Fibroblast of lung (primary cell): ENCODE measurements around the gene PMEPA1. TPM values are rescaled to one million over a fixed set of nuclear protein-coding genes. Genes with fewer than 3 reads are reported as not detected.

Source experiments
- DNase-seq, 2 donors: peaks; one replicate each; pipeline versions ENCODE4 v3.0.0 to v3.0.0-alpha.2; 2010; ENCODE audit warnings: low read depth in 2 of 2
- H2AFZ ChIP-seq: 2 replicates; pipeline ENCODE4 v1.5.1; 2012; ENCODE audit warnings: low read length, control low read depth, inconsistent platforms
- H3K27ac ChIP-seq: 2 replicates; pipeline ENCODE4 v1.5.1; 2011; ENCODE audit warnings: low read length, control low read depth; ENCODE audit not compliant: insufficient read depth
- H3K27me3 ChIP-seq: 2 replicates; pipeline ENCODE4 v1.5.1; 2011; ENCODE audit warnings: mild to moderate bottlenecking, low read length; ENCODE audit not compliant: control insufficient read depth, insufficient read depth
- H3K36me3 ChIP-seq: 2 replicates; pipeline ENCODE4 v1.5.1; 2011; ENCODE audit warnings: low read length; ENCODE audit not compliant: control insufficient read depth, insufficient read depth
- H3K4me1 ChIP-seq: 2 replicates; pipeline ENCODE4 v1.5.1; 2011; ENCODE audit warnings: low read length; ENCODE audit not compliant: control insufficient read depth, insufficient read depth; ENCODE audit errors: extremely low read depth
- H3K4me2 ChIP-seq: 2 replicates; pipeline ENCODE4 v1.5.1; 2011; ENCODE audit warnings: low read length, control low read depth; ENCODE audit not compliant: insufficient read depth; ENCODE audit errors: extremely low read depth
- H3K4me3 ChIP-seq, 4 experiments: fragments of 200-600 bp in 1 of 4; sonication (generic) in 1 of 4; replicated peaks in 1 of 4; 2 replicates each; pipeline ENCODE4 v1.5.1; 2011 to 2016; ENCODE audit warnings: low read length in 4 of 4, low read depth in 3 of 4, mild to moderate bottlenecking in 3 of 4, control low read depth in 2 of 4, inconsistent platforms in 1 of 4, mixed read lengths in 1 of 4; ENCODE audit not compliant: insufficient read depth in 1 of 4; ENCODE audit errors: control extremely low read depth in 1 of 4
- H3K79me2 ChIP-seq: 2 replicates; pipeline ENCODE4 v1.5.1; 2012; ENCODE audit warnings: mild to moderate bottlenecking, low read length, inconsistent platforms; ENCODE audit not compliant: control insufficient read depth, insufficient read depth
- H3K9ac ChIP-seq: 2 replicates; pipeline ENCODE4 v1.5.1; 2011; ENCODE audit warnings: mild to moderate bottlenecking, low read length, control low read depth; ENCODE audit not compliant: insufficient read depth
- H3K9me3 ChIP-seq: 2 replicates; pipeline ENCODE4 v1.5.1; 2012; ENCODE audit warnings: low read depth, low read length; ENCODE audit not compliant: control insufficient read depth, insufficient read depth
- H4K20me1 ChIP-seq: 2 replicates; pipeline ENCODE4 v1.5.1; 2011; ENCODE audit warnings: low read length; ENCODE audit not compliant: control insufficient read depth, insufficient read depth; ENCODE audit errors: extremely low read depth
- CTCF ChIP-seq, 2 donors: IDR thresholded peaks in 1 of 2; conservative IDR thresholded peaks in 1 of 2; 1 replicate in 1 of 2; 2 replicates in 1 of 2; pipeline ENCODE4 v1.5.1; 2011 to 2012; ENCODE audit warnings: low read length in 2 of 2, control low read depth in 1 of 2, inconsistent platforms in 1 of 2, low read depth in 1 of 2, mild to moderate bottlenecking in 1 of 2
- EZH2 ChIP-seq: IDR thresholded peaks from 2 replicates; pipeline ENCODE4 v1.5.1; 2012; ENCODE audit warnings: low read length, control low read depth, mild to moderate bottlenecking; ENCODE audit errors: missing control alignments
- polyA plus RNA-seq, 2 donors: library from polyadenylated mRNA; depleted of rRNA in 1 of 2; stranded (reverse) in 1 of 2; unstranded in 1 of 2; fragments of >200 nt; gene quantifications; 2 replicates each; pipeline ENCODE4 v1.2.1, GENCODE V29; 2011 to 2012; ENCODE audit warnings: missing spikeins in 1 of 2
- total RNA-seq: library from RNA; depleted of rRNA; stranded (reverse); fragments of >200 nt; gene quantifications from 2 replicates; pipeline ENCODE4 v1.2.1, GENCODE V29; 2014

Gene PMEPA1
- total and polyA plus RNA-seq, 2 donors (not counting 1 experiment from before 2014, with no cell fraction given), result 0.19 to 0.33 TPM

DNA sequence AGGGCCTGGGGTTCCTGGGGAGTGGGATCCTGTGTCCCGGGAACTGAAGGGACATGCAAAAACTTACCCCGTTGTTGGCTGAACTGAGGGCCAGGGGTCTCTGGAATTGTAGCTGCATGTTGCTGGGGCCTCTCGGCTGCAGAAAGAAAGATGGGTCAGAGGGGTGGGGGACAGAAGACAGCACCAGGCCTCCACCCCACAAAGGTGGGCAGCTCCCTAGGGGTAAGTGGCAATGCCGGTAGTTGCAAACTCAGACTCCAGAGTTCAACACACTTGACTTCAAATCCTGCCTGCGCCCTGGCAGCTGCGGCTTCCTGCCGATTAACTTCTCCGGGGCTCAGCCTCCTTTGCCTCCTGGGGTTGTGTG is 94.4 kb downstream of the PMEPA1 start:
- TF ChIP-seq EZH2, result no peak
- no peak for TF ChIP-seq CTCF (conservative IDR thresholded peaks at IDR 0.05 in 1 of 2, IDR thresholded peaks at IDR 0.05 in 1 of 2; ENCODE audit: low read depth in 1 of 2, low read length in 2 of 2)
- Histone ChIP-seq H3K4me1 (no peaks in the 10 kb centered on the region), H2AFZ (no peak overlapping the region), H3K4me3 (no peak overlapping the region), H3K9me3 (no peaks in the 10 kb centered on the region), H3K9ac (no peak overlapping the region), H3K36me3 (no peaks in the 10 kb centered on the region), H3K4me2 (no peak overlapping the region), H3K27me3 (no peaks in the 10 kb centered on the region), H3K27ac (no peak overlapping the region), H4K20me1 (no peaks in the 10 kb centered on the region), H3K79me2 (no peaks in the 10 kb centered on the region)
- no peak for DNase-seq

DNA sequence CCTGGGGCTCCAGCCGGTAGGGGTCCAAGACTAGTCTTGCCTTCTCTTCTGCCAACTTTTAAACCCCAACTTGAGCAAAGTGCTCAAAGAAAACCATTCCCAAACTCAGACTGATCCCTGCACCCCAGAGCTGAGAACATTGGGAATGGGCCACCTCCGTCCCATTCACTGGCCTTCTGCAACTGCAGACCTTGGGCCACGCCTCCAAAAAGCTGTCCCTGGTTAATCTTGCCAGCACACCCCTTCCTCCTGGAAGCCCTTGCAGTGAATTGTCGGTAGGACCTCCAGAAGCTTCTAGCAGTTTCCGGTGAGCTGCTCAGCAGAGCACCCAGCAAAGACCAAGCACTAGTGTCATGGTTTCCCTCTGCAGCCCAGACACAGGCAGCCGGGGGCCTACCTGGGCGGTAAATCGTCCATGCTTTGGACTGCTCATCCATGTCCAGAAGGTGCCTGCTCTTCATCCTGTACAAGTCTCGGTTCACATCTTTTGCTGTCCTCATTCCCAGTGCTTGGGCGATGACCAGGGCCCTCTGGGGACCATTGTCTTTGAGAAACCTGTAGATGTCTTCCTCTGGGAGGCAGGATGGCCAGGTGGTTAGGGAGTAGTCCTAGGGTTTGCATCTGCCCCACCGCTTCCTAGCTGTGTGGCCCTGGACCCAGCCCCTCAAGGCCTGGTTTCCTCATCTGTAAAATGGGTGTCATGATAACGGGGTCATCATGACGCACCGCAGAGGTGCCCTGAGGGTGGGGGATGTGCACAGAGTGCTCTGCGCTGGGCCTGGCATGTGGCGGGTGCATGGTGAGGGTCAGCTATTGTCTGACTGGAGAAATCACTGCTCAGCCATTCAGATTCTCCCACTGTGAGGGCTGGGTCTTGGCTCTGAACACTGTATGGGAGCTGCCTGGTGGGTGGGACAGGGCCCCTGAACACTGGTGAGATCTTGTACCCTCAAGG is 95.0 kb downstream of the PMEPA1 start:
- Histone ChIP-seq H3K9ac (no peak overlapping the region), H2AFZ (no peak overlapping the region), H3K27ac (no peak overlapping the region), H3K4me2 (no peak overlapping the region), H4K20me1 (no peaks in the 10 kb centered on the region), H3K79me2 (no peaks in the 10 kb centered on the region), H3K9me3 (no peaks in the 10 kb centered on the region), H3K27me3 (no peaks in the 10 kb centered on the region), H3K4me1 (no peaks in the 10 kb centered on the region), H3K36me3 (no peaks in the 10 kb centered on the region), H3K4me3 (no peak overlapping the region)
- DNase-seq, result no peak
- TF ChIP-seq CTCF (conservative IDR thresholded peaks at IDR 0.05 in 1 of 2, IDR thresholded peaks at IDR 0.05 in 1 of 2; ENCODE audit: low read depth in 1 of 2, low read length in 2 of 2), result no peak
- TF ChIP-seq EZH2, result no peak

DNA sequence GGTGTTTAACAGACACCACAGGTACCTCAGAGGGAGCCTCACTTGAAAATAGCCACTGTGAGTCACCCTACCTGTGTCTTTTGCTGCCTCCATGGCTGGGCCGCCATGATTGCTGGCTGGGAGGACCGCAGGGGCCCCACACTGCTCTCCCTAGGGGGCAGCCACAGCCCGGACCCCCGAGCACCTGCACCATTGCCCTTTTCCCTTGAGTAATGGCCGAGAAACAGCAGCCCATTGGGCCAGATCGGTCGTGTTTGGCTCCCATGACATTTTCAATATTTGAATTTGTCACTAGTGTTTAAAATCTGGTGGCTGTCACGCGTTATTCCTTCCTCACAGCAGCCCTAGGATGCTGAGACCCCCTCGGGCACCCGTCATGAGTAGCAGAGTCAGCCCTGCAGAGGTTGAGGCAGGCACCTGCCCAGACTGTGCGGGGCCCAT is 96.3 kb downstream of the PMEPA1 start:
- Histone ChIP-seq H3K9ac (no peak overlapping the region), H3K4me1 (no peaks in the 10 kb centered on the region), H3K9me3 (no peaks in the 10 kb centered on the region), H4K20me1 (no peaks in the 10 kb centered on the region), H3K27me3 (no peaks in the 10 kb centered on the region), H3K36me3 (no peaks in the 10 kb centered on the region), H3K79me2 (no peaks in the 10 kb centered on the region), H3K4me2 (no peak overlapping the region), H2AFZ (no peak overlapping the region), H3K27ac (no peak overlapping the region), H3K4me3 (no peak overlapping the region)
- no peak for DNase-seq
- no peak for TF ChIP-seq CTCF (conservative IDR thresholded peaks at IDR 0.05 in 1 of 2, IDR thresholded peaks at IDR 0.05 in 1 of 2; ENCODE audit: low read depth in 1 of 2, low read length in 2 of 2)
- TF ChIP-seq EZH2, result no peak
